Uterus (tissue), 4 donors: Measurements from ENCODE around the gene RFTN2. TPM values are rescaled to one million over a fixed set of nuclear protein-coding genes. Genes with fewer than 3 reads are reported as not detected.
"Not testable (repeated sequence)": the region's sequence is repeated elsewhere in the genome, so short reads cannot be mapped to it uniquely, and the experiment has no call there.

Source experiments
- DNase-seq, 2 donors: peaks; one replicate each; pipeline ENCODE4 v3.0.0-alpha.2; 2019 to 2020
- H3K27ac ChIP-seq, 2 donors: fragments of 200-600 bp; sonication (generic); 1 replicate in 1 of 2; 2 replicates in 1 of 2; pipeline ENCODE4 v1.5.1; 2016 to 2018
- H3K27me3 ChIP-seq, 2 donors: fragments of 200-600 bp; sonication (generic); one replicate each; pipeline ENCODE4 v1.5.1; 2018 to 2019; ENCODE audit warnings: control low read depth in 1 of 2
- H3K36me3 ChIP-seq, 2 donors: fragments of 200-600 bp; sonication (generic); one replicate each; pipeline ENCODE4 v1.5.1; 2019; ENCODE audit warnings: control low read depth in 1 of 2
- H3K4me1 ChIP-seq, 2 donors: fragments of 200-600 bp; sonication (generic); one replicate each; pipeline ENCODE4 v1.5.1; 2018 to 2019; ENCODE audit warnings: control low read depth in 1 of 2
- H3K4me3 ChIP-seq, 2 donors: fragments of 200-600 bp; sonication (generic); 1 replicate in 1 of 2; 2 replicates in 1 of 2; pipeline ENCODE4 v1.5.1; 2018 to 2019; ENCODE audit warnings: mild to moderate bottlenecking in 1 of 2
- H3K9me3 ChIP-seq, 2 donors: fragments of 200-600 bp; sonication (generic); one replicate each; pipeline ENCODE4 v1.5.1; 2019; ENCODE audit warnings: control low read depth in 1 of 2
- POLR2A ChIP-seq, 2 donors: fragments of 450-650 bp; IDR thresholded peaks; one replicate each; pipeline ENCODE4 v1.6.1; 2016; ENCODE audit warnings: antibody characterized with exemption in 2 of 2, mild to moderate bottlenecking in 1 of 2, moderate library complexity in 1 of 2
- intact Hi-C: fragments of 100-400 bp; cut with DNase I; formaldehyde crosslinking; loops from one replicate; pipeline ENCODE4 v1.15.1; 2023; ENCODE audit warnings: low total_unique reads
- total RNA-seq, 4 donors: library from RNA; depleted of rRNA in 3 of 4; stranded (reverse); fragments of >200 nt in 3 of 4; gene quantifications; one replicate each; pipeline versions ENCODE4 v1.1.0 to v1.2.4, GENCODE V29; 2014 to 2023
- TF ChIP-seq, protein P1 (sequence below), 4 experiments: fragments of 200-600 bp in 2 of 4; fragments of 450-650 bp in 2 of 4; sonication (generic) in 2 of 4; IDR thresholded peaks; one replicate each; pipeline ENCODE4 v1.5.1; 2016 to 2019; ENCODE audit warnings: antibody characterized with exemption in 4 of 4, mild to moderate bottlenecking in 2 of 4, moderate library complexity in 1 of 4
- donor health status: DM: yes; HTN: yes; CAD: no.

Gene RFTN2
- total RNA-seq, 4 donors from 2014 or later = 2.0 to 26.7 (median 9.5) TPM

DNA sequence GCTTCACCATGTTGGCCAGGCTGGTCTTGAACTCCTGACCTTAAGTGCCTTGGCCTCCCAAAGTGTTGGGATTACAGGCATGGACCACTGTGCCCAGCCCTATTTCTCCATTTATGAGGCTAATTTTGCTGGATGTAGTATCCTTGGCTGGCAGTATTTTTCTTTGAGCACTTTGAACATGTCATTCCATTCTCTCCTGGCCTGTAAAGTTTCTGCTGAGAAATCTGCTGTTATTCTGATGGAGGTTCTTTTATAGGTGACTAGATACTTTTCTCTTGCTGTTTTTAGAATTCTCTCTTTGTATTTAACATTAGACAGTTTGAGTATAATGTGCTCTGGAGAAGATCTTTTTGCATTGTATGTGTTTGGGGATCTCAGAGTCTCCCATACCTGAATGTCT is 9.1 kb downstream of the RFTN2 start:
- Histone ChIP-seq H3K4me3 (no peak overlapping the region), H3K36me3 (no peaks in the 10 kb centered on the region), H3K4me1 (no peaks in the 10 kb centered on the region), H3K27me3 (no peaks in the 10 kb centered on the region), H3K9me3 (peaks cover 0 to 16% of the 10 kb centered on the region in 2 donors), H3K27ac (no peak overlapping the region)
- TF ChIP-seq, protein P1, sequence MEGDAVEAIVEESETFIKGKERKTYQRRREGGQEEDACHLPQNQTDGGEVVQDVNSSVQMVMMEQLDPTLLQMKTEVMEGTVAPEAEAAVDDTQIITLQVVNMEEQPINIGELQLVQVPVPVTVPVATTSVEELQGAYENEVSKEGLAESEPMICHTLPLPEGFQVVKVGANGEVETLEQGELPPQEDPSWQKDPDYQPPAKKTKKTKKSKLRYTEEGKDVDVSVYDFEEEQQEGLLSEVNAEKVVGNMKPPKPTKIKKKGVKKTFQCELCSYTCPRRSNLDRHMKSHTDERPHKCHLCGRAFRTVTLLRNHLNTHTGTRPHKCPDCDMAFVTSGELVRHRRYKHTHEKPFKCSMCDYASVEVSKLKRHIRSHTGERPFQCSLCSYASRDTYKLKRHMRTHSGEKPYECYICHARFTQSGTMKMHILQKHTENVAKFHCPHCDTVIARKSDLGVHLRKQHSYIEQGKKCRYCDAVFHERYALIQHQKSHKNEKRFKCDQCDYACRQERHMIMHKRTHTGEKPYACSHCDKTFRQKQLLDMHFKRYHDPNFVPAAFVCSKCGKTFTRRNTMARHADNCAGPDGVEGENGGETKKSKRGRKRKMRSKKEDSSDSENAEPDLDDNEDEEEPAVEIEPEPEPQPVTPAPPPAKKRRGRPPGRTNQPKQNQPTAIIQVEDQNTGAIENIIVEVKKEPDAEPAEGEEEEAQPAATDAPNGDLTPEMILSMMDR (IDR thresholded peaks at IDR 0.05) = no peak
- TF ChIP-seq POLR2A (IDR thresholded peaks at IDR 0.05) = no peak
- intact Hi-C loops = no loop called here
- no peak for DNase-seq

DNA sequence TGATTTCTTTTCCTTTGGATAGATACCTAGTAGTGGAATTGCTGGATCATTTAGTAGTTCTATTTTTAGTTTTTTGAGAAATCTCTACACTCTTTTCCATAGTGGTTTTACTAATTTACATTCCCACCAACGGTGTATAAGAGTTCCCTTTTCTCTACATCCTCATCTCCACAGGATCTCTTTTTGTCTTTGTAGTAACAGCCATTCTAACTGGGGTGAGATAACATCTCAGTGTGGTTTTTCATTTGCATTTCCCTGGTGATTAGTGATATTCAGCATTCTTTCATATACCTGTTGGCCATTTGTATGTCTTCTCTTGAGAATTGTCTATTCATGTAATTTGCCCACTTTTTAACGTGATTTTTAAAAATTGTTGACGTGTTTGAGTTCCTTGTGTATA is 13.8 kb downstream of the RFTN2 start:
- H3K27ac ChIP-seq = no peak overlapping the region
- peaks cover 0 to 12% of the 10 kb centered on the region in 2 donors for H3K9me3 ChIP-seq
- no peaks in the 10 kb centered on the region for H3K36me3 ChIP-seq
- H3K27me3 ChIP-seq = no peaks in the 10 kb centered on the region
- no peak overlapping the region for H3K4me3 ChIP-seq
- no peak for DNase-seq
- no peaks in the 10 kb centered on the region for H3K4me1 ChIP-seq
- no peak for TF ChIP-seq POLR2A (IDR thresholded peaks at IDR 0.05)
- TF ChIP-seq, protein P1 (IDR thresholded peaks at IDR 0.05) = no peak
- intact Hi-C loops = no loop called here

DNA sequence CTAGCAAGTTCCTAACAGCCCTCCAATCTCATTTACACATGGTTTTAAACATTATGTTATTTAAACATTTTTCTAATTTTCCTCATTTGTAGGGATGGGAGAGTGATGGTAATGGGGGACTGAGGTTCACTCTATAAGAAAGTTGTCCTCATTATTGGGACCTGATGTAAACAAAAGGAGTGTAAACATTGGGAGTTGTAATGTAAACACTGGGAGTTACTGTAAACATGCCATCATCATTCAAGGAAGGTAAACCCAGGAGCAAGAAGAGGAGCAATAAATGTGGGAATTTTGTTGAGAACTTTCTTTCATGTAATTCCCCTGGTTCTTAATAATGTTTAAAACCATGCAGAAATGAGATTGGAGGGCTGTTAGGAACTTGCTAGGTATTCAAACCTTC is 17.8 kb downstream of the RFTN2 start:
- Histone ChIP-seq H3K27ac (no peak overlapping the region), H3K4me3 (no peak overlapping the region), H3K27me3 (no peaks in the 10 kb centered on the region), H3K36me3 (no peaks in the 10 kb centered on the region), H3K9me3 (no peaks in the 10 kb centered on the region), H3K4me1 (no peaks in the 10 kb centered on the region)
- TF ChIP-seq POLR2A (IDR thresholded peaks at IDR 0.05) = no peak
- TF ChIP-seq, protein P1 (IDR thresholded peaks at IDR 0.05) = no peak
- DNase-seq = no peak
- intact Hi-C loops = no loop called here

DNA sequence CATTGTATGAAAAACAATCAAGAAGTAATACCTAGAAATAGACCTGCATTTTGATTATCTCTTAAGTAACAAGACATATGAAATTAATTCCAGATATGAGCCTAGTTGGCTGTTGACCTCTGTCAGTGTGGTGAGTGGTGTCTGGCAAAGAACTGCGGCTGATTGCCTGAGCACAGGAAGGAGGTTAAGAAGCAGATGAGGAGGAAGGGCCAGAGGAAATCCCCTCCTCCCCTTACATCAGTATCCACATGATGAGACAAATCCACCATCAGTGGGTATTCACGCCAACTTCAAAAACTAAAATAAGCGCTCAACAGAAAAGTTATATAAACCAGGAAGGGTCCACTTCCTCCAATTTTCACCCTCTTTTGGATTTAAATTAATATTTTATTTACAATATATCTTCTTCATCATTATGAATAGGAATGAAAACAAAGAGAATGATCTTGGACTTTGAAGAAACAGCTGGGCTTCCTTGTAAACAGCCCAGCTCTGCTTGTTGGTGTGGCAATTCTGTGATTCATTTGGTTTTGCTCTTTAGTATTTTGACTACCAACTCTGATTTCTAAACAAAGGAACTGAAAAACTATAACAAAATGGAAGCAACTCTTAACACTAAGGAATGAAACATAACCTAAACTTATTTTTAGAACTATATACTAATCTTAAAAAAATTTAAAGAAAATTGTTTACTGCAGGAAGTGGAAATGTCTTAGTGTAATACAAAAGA is 27.3 kb downstream of the RFTN2 start:
- Histone ChIP-seq H3K4me1 (no peaks in the 10 kb centered on the region), H3K4me3 (no peak overlapping the region), H3K27ac (no peak overlapping the region), H3K27me3 (no peaks in the 10 kb centered on the region), H3K9me3 (no peaks in the 10 kb centered on the region), H3K36me3 (no peaks in the 10 kb centered on the region)
- DNase-seq = no peak
- TF ChIP-seq POLR2A (IDR thresholded peaks at IDR 0.05) = no peak
- TF ChIP-seq, protein P1 (IDR thresholded peaks at IDR 0.05) = no peak
- intact Hi-C loops = no loop called here

DNA sequence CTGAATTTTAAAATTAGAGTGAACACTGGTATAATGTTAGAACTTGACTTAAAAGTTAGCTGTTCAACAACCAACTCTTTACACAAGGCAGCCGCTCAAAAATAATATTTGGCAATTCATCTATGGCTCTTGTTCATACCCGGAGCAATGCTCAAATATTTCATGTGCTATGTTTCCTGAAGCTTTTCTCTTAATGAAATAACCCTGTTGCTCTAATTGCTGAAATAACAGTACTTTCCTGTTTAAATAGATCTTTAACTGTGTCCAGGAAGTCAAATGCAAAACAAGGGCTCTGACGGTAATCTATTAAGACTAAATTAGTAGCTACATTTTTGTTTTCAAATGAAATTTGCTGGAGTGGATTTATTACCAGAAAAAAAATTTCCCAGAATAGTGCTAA is 33.7 kb downstream of the RFTN2 start:
- Histone ChIP-seq H3K27ac (no peak overlapping the region), H3K4me3 (no peak overlapping the region), H3K27me3 (no peaks in the 10 kb centered on the region), H3K9me3 (peaks cover 0 to 4% of the 10 kb centered on the region in 2 donors), H3K36me3 (no peaks in the 10 kb centered on the region), H3K4me1 (no peaks in the 10 kb centered on the region)
- intact Hi-C loops = no loop called here
- DNase-seq = no peak
- TF ChIP-seq, protein P1 (IDR thresholded peaks at IDR 0.05) = no peak
- TF ChIP-seq POLR2A (IDR thresholded peaks at IDR 0.05) = no peak

DNA sequence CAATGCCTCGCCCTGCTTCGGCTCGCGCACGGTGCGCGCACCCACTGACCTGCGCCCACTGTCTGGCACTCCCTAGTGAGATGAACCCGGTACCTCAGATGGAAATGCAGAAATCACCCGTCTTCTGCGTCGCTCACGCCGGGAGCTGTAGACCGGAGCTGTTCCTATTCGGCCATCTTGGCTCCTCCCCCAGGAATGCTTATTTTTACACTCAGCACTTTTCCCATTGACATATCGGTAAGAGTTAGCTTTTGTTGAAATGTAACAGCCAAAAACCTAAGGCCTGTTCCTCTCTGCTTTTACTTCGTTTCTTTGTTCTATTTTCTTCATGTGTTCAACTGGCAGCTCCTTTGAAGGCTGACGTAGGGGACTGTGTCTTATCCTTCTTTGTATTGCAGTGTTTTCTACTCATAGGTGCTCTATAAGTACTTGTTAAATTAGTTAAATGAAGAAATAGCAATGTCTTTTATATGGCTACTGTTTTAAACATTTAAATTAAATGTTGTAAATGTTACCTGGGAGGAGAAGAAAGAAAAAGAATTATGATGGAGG is 34.7 kb downstream of the RFTN2 start:
- intact Hi-C loops, H3K9me3 ChIP-seq, H3K27me3 ChIP-seq, H3K27ac ChIP-seq, H3K4me1 ChIP-seq, H3K4me3 ChIP-seq, DNase-seq, H3K36me3 ChIP-seq: not testable (repeated sequence)
